PC-3 (cell line): ENCODE measurements around the gene CHST2. TPM values are rescaled to one million over a fixed set of nuclear protein-coding genes. Genes with fewer than 3 reads are reported as not detected.
A peak's percentile ranks its signal among the peaks of the same experiment; 100 is the strongest.

Experiments
- ATAC-seq: fragments of 200-7000 bp; cut with Tn5 transposase; 2 replicates; pipeline ENCODE4 v1.9.1; 2020; ENCODE audit warnings: mild to moderate bottlenecking, moderate library complexity
- Bru-seq: library from RNA; stranded (reverse); fragments of 400-500 nt; gene quantifications from one replicate; lab custom pipeline; 2021; lab: Mats Ljungman, UMichigan
- BruChase-seq, 2 experiments: library from RNA; stranded (reverse); fragments of 400-500 nt; gene quantifications; one replicate each; lab custom pipeline; 2021; lab: Mats Ljungman, UMichigan
- BruUV-seq: library from RNA; stranded (reverse); fragments of 400-500 nt; replicated peaks from 2 replicates; lab custom pipeline; 2021; lab: Mats Ljungman, UMichigan
- CTCF ChIA-PET: fragments of 300-600 bp; sonication (Branson Sonifier 250); formaldehyde crosslinking; loops from one replicate; lab custom pipeline; 2022; ENCODE audit warnings: antibody characterized with exemption; lab: Charles Lee
- POLR2A ChIA-PET: fragments of 300-600 bp; sonication (Branson Sonifier 250); formaldehyde crosslinking; loops from one replicate; lab custom pipeline; 2022; ENCODE audit warnings: antibody characterized with exemption; ENCODE audit not compliant: unreplicated experiment; lab: Charles Lee
- DNase-seq: peaks from one replicate; pipeline ENCODE4 v3.0.0-alpha.2; 2015
- H2AFZ ChIP-seq: fragments of 300-600 bp; sonication (generic); 2 replicates; pipeline ENCODE4 v1.6.0; 2016; ENCODE audit warnings: antibody characterized with exemption, low read length
- H3F3A ChIP-seq: fragments of 300-600 bp; sonication (generic); one replicate; pipeline ENCODE4 v1.6.0; 2017; ENCODE audit warnings: antibody characterized with exemption, low read length, control low read depth, mild to moderate bottlenecking; ENCODE audit not compliant: unreplicated experiment
- H3K27ac ChIP-seq: fragments of 300-600 bp; sonication (generic); 2 replicates; pipeline ENCODE4 v1.5.1; 2016; ENCODE audit warnings: mild to moderate bottlenecking, low read length
- H3K27me3 ChIP-seq: fragments of 300-600 bp; sonication (generic); 2 replicates; pipeline ENCODE4 v1.6.1; 2016; ENCODE audit warnings: low read length, mixed read lengths
- H3K36me3 ChIP-seq: fragments of 300-600 bp; sonication (generic); 2 replicates; pipeline ENCODE4 v1.6.1; 2016; ENCODE audit warnings: low read depth, mixed run types, low read length, mixed read lengths
- H3K4me1 ChIP-seq: fragments of 300-600 bp; sonication (generic); 2 replicates; pipeline ENCODE4 v1.5.1; 2016; ENCODE audit warnings: low read length; ENCODE audit not compliant: insufficient read depth
- H3K4me2 ChIP-seq: fragments of 300-600 bp; sonication (generic); 2 replicates; pipeline ENCODE4 v1.6.0; 2016; ENCODE audit warnings: low read length
- H3K4me3 ChIP-seq: fragments of 300-600 bp; sonication (generic); 2 replicates; pipeline ENCODE4 v1.5.1; 2016; ENCODE audit warnings: mild to moderate bottlenecking, low read length, mixed read lengths
- H3K79me2 ChIP-seq: fragments of 300-600 bp; sonication (generic); 2 replicates; pipeline ENCODE4 v1.6.1; 2017; ENCODE audit warnings: low read length, mixed read lengths
- H3K9ac ChIP-seq: fragments of 300-600 bp; sonication (generic); 2 replicates; pipeline ENCODE4 v1.6.0; 2016; ENCODE audit warnings: mild to moderate bottlenecking, low read length
- H3K9me2 ChIP-seq: fragments of 300-600 bp; sonication (generic); replicated peaks from 2 replicates; pipeline ENCODE4 v1.6.1; 2016; ENCODE audit warnings: mixed run types, low read length, mixed read lengths
- H3K9me3 ChIP-seq: fragments of 300-600 bp; sonication (generic); 2 replicates; pipeline ENCODE4 v1.6.1; 2016; ENCODE audit warnings: low read length, mixed read lengths
- H4K20me1 ChIP-seq: fragments of 300-600 bp; sonication (generic); 2 replicates; pipeline ENCODE4 v1.6.1; 2016; ENCODE audit warnings: low read length, mixed read lengths
- CTCF ChIP-seq: fragments of 300-600 bp; sonication (generic); conservative IDR thresholded peaks from 2 replicates; pipeline ENCODE4 v1.5.1; 2017; ENCODE audit warnings: antibody characterized with exemption, low read depth, mild to moderate bottlenecking, low read length
- EZH2 ChIP-seq: fragments of 300-600 bp; sonication (generic); IDR thresholded peaks from one replicate; pipeline ENCODE4 v1.6.1; 2017; ENCODE audit warnings: antibody characterized with exemption, mild to moderate bottlenecking, low read length; ENCODE audit not compliant: unreplicated experiment
- EZH2phosphoT487 ChIP-seq: fragments of 300-600 bp; sonication (generic); IDR thresholded peaks from 2 replicates; pipeline ENCODE4 v1.6.1; 2018; ENCODE audit warnings: mild to moderate bottlenecking, antibody characterized with exemption, low read length, borderline replicate concordance
- intact Hi-C: fragments of 100-400 bp; cut with micrococcal nuclease; formaldehyde crosslinking; loops from 2 replicates; pipeline ENCODE4 v1.9.0; 2023
- long read RNA-seq: library from polyadenylated mRNA; unstranded; transcript quantifications from one replicate; pipeline ENCODE4 v2.0.0, GENCODE V29; 2021; ENCODE audit not compliant: unreplicated experiment
- total RNA-seq: library from RNA; depleted of rRNA; stranded (reverse); fragments of >200 nt; gene quantifications from 2 replicates; pipeline ENCODE4 v1.2.3, GENCODE V29; 2014; rRNA removed

The CHST2 gene
- 6.7 and 7.3 TPM in 2 replicates for total RNA-seq
- Bru-seq, nascent RNA = percentile 50 among the genes with signal in this experiment
- percentile 77 among the genes with signal in this experiment for BruChase-seq, experiment 1, labeled RNA remaining after a 6-hour chase
- BruChase-seq, experiment 2, labeled RNA remaining after a 2-hour chase = percentile 66 among the genes with signal in this experiment
- long read RNA-seq, full-length matches to known transcripts = 14 of 31 reads
- long read RNA-seq, partial matches to known transcripts = 10 of 31 reads
- long read RNA-seq, other reads (novel, unspliced or antisense) = 7 of 31 reads

- CTCF ChIA-PET = no interaction called here
- Histone ChIP-seq H3K27me3 (no peaks in the 10 kb centered on the region), H3K36me3 (no peaks in the 10 kb centered on the region), H3K4me2 (peak within 1 kb of the TSS; percentile 94), H3K4me1 (no peaks in the 10 kb centered on the region), H4K20me1 (no peaks in the 10 kb centered on the region), H3K9ac (peak within 1 kb of the TSS; percentile 62), H3K9me2 (no peaks in the 10 kb centered on the region), H3K27ac (no peak within 1 kb of the TSS), H2AFZ (peak within 1 kb of the TSS; percentile 98), H3K9me3 (no peaks in the 10 kb centered on the region), H3K4me3 (peak within 1 kb of the TSS; percentile 97), H3F3A (no peaks in the 10 kb centered on the region), H3K79me2 (no peaks in the 10 kb centered on the region)
- BruUV-seq = TSS peak; percentile 66
- POLR2A ChIA-PET = no interaction called here
- intact Hi-C loops = no loop called here
- TF ChIP-seq CTCF = no peak
- no peak for TF ChIP-seq EZH2
- no peak for TF ChIP-seq EZH2phosphoT487
- DNase-seq = peak; percentile 72
- ATAC-seq = peak; percentile 89
Measured at GRCh38 chr3:143119009-143119914, at the start of gene CHST2. Gene CHST2 (plus strand): TSS chr3:143119771. CDS start chr3:143120817, 1,046 bp downstream.

GRCh38 chr3:143070977-143071551 is 48.5 kb upstream of the CHST2 start:
- H3K9ac ChIP-seq = no peak overlapping the region
- POLR2A ChIA-PET = no interaction called here
- no peaks in the 10 kb centered on the region for H3K36me3 ChIP-seq
- H3K27me3 ChIP-seq = no peaks in the 10 kb centered on the region
- no peak for TF ChIP-seq EZH2
- no peak for TF ChIP-seq CTCF
- no peak for TF ChIP-seq EZH2phosphoT487
- 0 out of 2 replicates have a peak, but pooled peaks have one; percentile 22 for ATAC-seq
- no TSS peak for BruUV-seq
- peak; percentile 18 for DNase-seq
- H3F3A ChIP-seq = no peaks in the 10 kb centered on the region
- H3K9me3 ChIP-seq = no peaks in the 10 kb centered on the region
- no peaks in the 10 kb centered on the region for H3K4me1 ChIP-seq
- H3K79me2 ChIP-seq = no peaks in the 10 kb centered on the region
- H3K4me3 ChIP-seq = no peak overlapping the region
- no peak overlapping the region for H2AFZ ChIP-seq
- no peaks in the 10 kb centered on the region for H4K20me1 ChIP-seq
- no peaks in the 10 kb centered on the region for H3K9me2 ChIP-seq
- intact Hi-C loops = no loop called here
- CTCF ChIA-PET = interaction anchor here (0.6 to 0.8 kb wide), 3 partner anchors 17 to 605 kb away, joined by 3 to 4 read pairs (median 3); no protein-coding TSS in a partner anchor
- no peak overlapping the region for H3K4me2 ChIP-seq
- H3K27ac ChIP-seq = no peak overlapping the region
